ENCODE results near the gene KDM5C. TPM values are rescaled to one million over a fixed set of nuclear protein-coding genes. Genes with fewer than 3 reads are reported as not detected.

Gene KDM5C
- total RNA-seq, 4 donors from 2014 or later = 66.3 to 184 (median 127) TPM

DNA sequence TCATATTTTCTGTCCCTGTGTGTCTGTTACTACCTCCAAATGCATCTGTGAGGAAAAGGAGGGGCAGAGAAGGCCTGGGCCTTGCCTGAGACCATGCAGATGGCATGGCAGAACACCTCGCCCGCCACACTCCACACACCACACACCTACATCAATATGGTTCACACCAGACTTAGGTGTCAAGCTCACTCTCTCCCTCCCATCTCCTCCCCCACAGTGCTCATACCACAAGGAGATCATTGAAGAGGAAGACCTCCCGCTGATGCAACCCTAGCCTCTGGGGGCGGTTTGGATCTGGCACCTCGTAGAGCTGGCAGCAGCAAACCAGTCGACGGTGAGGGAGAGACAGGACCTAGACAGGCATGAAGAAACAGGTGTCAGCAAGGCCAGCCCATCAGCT lies 16.6 kb upstream of the KDM5C start:
- DNase-seq = no peak
- H3K9me3 ChIP-seq = no peaks in the 10 kb centered on the region

DNA sequence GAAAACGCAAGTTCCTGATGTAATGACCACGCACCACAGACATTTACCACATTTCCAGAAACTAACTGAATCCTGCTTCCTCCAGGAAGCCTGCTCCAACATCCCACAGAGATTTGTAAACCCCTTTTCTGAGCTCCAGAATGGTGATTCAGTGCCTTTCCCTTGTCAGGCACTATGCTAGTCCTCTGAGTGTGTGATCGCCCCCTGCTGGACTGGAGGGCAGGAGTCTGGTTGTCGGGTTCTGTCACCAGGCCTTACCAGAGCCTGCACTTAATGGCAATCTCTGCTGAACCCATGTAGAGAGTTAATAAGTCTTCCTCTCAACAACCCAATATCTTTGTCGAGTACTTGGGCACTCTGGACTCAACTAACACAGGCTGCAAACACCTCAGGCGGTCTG lies 14.5 kb upstream of the KDM5C start:
- H3K36me3 ChIP-seq = no peaks in the 10 kb centered on the region

More for the DNA sequence above, 16.6 kb upstream of the KDM5C start:
- intact Hi-C loops (cut with DNase I; ENCODE audit: low total_unique reads) = no loop called here
- H3K4me1 ChIP-seq = no peaks in the 10 kb centered on the region
- TF ChIP-seq POLR2A (IDR thresholded peaks at IDR 0.05) = no peak
- TF ChIP-seq, protein P1, sequence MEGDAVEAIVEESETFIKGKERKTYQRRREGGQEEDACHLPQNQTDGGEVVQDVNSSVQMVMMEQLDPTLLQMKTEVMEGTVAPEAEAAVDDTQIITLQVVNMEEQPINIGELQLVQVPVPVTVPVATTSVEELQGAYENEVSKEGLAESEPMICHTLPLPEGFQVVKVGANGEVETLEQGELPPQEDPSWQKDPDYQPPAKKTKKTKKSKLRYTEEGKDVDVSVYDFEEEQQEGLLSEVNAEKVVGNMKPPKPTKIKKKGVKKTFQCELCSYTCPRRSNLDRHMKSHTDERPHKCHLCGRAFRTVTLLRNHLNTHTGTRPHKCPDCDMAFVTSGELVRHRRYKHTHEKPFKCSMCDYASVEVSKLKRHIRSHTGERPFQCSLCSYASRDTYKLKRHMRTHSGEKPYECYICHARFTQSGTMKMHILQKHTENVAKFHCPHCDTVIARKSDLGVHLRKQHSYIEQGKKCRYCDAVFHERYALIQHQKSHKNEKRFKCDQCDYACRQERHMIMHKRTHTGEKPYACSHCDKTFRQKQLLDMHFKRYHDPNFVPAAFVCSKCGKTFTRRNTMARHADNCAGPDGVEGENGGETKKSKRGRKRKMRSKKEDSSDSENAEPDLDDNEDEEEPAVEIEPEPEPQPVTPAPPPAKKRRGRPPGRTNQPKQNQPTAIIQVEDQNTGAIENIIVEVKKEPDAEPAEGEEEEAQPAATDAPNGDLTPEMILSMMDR (IDR thresholded peaks at IDR 0.05) = no peak
- H3K27me3 ChIP-seq = no peaks in the 10 kb centered on the region
- H3K4me3 ChIP-seq = no peak overlapping the region
- H3K27ac ChIP-seq = no peak overlapping the region
- H3K36me3 ChIP-seq = no peaks in the 10 kb centered on the region

DNA sequence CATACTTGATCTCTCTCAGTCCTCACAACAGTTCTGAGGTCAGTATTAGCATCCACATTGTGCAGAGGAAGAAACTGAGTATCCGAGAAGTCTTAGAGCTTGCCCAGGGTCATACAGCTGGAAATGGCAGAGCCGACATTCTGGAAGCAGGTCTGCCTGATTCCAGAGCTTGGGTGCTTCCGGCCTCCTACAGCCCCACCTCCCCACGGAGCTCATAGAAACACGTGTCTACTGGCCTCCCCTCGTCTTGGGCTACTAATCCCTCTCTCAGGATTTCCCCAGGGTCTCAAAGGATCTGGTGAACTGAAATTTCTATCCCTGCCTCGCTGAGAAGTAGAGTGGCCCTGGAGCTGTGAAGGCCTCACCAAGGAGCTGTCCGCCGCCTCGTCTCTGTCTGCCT lies 12.0 kb upstream of the KDM5C start:
- Histone ChIP-seq H3K27me3 (no peaks in the 10 kb centered on the region), H3K36me3 (no peaks in the 10 kb centered on the region), H3K4me3 (no peak overlapping the region), H3K9me3 (no peaks in the 10 kb centered on the region), H3K27ac (no peak overlapping the region), H3K4me1 (no peaks in the 10 kb centered on the region)
- no peak for TF ChIP-seq POLR2A (IDR thresholded peaks at IDR 0.05)
- TF ChIP-seq, protein P1 (IDR thresholded peaks at IDR 0.05) = no peak
- intact Hi-C loops (cut with DNase I; ENCODE audit: low total_unique reads) = no loop called here
- DNase-seq = no peak

More for the DNA sequence above, 14.5 kb upstream of the KDM5C start:
- TF ChIP-seq, protein P1 (IDR thresholded peaks at IDR 0.05) = no peak
- TF ChIP-seq POLR2A (IDR thresholded peaks at IDR 0.05) = no peak
- Histone ChIP-seq H3K27ac (no peak overlapping the region), H3K4me1 (no peaks in the 10 kb centered on the region), H3K4me3 (no peak overlapping the region), H3K9me3 (no peaks in the 10 kb centered on the region), H3K27me3 (no peaks in the 10 kb centered on the region)
- intact Hi-C loops (cut with DNase I; ENCODE audit: low total_unique reads) = no loop called here
- no peak for DNase-seq

GRCh38 chrX:53236025-53236679 lies 11.1 kb upstream of the KDM5C start:
- Histone ChIP-seq H3K27me3 (no peaks in the 10 kb centered on the region), H3K27ac (no peak overlapping the region), H3K36me3 (no peaks in the 10 kb centered on the region), H3K4me1 (no peaks in the 10 kb centered on the region), H3K9me3 (no peaks in the 10 kb centered on the region), H3K4me3 (no peak overlapping the region)
- intact Hi-C loops (cut with DNase I; ENCODE audit: low total_unique reads) = no loop called here
- TF ChIP-seq, protein P1 (IDR thresholded peaks at IDR 0.05) = no peak
- no peak for TF ChIP-seq POLR2A (IDR thresholded peaks at IDR 0.05)
- DNase-seq = no peak

GRCh38 chrX:53235566-53235965 lies 10.6 kb upstream of the KDM5C start:
- Histone ChIP-seq H3K27ac (no peak overlapping the region), H3K4me3 (no peak overlapping the region), H3K4me1 (no peaks in the 10 kb centered on the region), H3K9me3 (no peaks in the 10 kb centered on the region), H3K27me3 (no peaks in the 10 kb centered on the region), H3K36me3 (no peaks in the 10 kb centered on the region)
- intact Hi-C loops (cut with DNase I; ENCODE audit: low total_unique reads) = no loop called here
- DNase-seq = no peak
- no peak for TF ChIP-seq POLR2A (IDR thresholded peaks at IDR 0.05)
- TF ChIP-seq, protein P1 (IDR thresholded peaks at IDR 0.05) = no peak
